ENCODE measurements around the gene RSAD2.
A peak's percentile ranks its signal among the peaks of the same experiment; 100 is the strongest.

Gene RSAD2

DNA sequence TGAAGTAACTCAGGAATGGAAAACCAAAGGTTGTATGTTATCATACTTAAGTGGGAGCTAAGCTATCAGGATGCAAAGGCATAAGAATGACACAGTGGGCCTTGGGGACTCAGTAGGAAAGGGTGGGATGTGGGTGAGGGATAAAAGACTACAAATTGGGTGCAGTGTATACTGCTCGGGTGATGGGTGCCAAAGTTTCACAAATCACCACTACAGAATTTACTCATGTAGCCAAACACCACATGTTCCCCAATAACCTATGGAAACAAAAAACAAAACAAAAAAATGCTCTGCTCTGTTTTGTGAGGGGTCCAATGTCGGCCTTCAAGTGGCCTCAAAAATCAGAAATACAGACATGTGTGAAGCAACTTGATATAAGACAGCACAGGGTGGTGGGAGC is 30.7 kb downstream of the RSAD2 start:
- DNase-seq: no peak

DNA sequence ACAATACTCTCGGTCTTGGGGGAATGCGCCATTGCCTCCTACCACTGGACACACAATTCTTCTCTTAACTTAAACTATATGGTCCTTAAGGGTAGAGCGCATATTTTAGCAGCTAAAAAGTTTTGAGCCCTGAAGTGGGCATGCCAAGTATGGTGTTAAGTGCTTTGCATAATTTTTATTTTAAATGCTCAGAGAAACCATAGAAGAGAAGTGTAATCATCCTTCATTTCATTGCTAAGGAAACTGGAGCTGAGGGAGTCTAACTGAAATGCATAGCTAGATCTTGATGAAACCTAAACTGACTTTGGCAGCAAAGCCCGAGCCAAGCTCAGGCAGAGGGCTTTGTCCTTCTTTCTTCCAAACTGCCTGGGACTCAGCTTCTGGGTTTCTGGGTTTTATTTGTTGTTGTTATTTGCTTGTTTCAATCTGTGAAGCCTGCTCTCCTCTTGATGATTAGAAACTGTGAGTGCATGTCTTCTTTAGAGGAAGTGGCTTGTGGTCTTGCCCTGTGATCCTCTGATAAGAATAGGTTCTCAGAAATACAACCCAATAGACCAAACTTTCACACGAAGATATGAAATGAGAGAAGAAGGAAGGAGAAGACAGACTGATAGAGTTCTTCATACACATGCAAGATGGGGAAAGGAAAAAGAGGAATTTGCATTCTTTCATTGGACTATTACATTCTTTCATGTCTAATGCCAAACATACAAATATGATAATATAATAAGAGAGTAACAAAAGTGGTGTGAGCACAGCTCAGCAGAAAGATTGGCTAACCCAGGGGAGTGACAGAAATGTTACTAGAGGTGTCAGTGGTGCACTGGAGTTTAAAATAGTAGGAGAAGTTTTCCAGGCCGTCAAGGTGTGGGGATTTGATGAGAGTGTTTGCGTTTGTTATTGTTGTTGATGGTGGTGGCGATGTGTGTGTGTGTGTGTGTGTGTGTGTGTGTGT is 32.1 kb downstream of the RSAD2 start:
- DNase-seq: no peak

DNA sequence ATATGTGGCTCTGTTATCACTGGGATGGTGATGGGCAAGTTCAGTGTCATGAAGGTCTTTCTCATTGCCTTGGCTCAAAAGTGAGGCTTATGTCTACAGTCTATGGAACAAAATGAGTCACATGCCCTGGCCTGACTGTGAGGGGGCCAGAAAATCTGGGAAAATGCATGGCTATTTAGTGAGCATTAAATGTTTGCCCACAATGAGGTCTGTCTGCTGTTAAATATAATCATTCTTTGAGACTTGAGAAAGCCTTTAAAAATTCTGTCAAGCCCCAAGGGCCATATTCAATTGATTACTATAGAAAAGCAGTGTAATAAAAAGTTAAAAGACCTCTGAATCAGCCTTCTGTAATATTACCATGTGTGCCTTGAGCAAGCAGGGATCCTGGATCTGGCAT is 34.1 kb downstream of the RSAD2 start:
- DNase-seq: no peak

DNA sequence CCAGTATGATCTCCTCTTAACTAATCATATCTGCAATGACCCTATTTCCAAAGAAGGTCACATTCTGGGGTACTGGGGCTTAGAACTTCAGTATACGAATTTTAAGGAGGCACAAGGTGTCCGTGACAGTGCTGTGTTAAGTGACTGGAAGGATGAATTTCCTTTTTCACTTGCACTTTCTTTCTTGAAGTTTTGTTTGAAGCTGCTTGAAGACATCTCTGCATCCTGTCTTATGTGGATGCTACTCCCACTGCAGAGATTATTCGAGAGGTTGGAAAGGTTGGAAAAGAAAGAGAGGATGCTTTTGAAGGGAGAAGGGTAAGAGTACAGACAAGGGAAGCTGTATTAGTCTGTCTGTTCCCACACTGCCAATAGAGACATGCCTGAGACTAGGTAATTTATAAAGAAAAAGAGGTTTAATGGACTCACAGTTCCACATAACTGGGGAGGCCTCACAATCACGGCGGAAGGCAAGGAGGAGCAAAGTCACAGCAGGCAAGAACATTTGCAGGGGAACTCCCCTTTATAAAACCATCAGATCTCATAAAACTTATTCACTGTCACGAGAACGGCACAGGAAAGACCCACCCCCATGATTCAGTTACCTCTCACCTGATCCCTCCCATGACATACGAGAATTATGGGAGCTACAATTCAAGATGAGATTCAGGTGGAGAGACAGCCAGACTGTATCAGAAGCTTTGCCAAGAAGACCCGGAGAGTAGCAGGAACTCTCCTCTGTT is 36.0 kb downstream of the RSAD2 start:
- no peak for DNase-seq

DNA sequence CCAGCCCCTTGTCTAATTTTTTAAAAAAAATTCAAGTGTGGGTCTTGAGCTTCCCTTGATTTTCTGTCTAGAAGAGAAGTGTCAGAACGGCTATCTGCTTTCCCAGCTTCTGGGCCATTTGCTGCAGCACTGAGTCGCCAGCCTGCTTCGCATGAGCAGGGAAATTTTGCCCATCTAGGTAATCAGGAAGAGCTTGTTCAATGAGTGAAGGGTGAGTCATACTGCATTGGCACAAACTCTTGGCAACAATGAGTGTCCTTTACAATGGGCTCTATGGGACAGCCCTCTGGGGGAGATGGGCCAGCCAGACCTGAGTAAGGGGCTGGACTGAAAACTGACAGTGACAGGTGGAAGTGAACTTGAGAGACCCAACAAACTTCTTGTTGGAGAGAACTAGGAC is 37.3 kb downstream of the RSAD2 start:
- DNase-seq: no peak

DNA sequence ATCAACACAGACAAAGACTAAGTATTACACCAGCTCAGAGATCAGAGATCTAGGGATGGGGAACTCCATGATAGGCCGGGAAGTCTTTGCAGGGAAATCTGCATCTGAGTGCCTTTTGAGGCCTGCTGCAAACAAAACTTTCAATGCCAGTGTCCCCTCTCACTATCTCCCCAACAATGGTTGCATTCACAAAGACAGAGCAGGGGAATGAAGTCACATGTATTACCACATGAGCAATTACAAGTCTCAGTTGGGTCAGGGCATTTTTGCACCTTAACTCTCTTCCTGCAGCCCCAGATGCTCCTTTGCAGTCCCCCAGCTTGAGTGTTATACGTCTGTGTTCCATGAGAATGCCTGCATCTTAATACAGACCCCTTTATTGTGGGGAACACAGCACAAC is 37.8 kb downstream of the RSAD2 start:
- no peak for DNase-seq

DNA sequence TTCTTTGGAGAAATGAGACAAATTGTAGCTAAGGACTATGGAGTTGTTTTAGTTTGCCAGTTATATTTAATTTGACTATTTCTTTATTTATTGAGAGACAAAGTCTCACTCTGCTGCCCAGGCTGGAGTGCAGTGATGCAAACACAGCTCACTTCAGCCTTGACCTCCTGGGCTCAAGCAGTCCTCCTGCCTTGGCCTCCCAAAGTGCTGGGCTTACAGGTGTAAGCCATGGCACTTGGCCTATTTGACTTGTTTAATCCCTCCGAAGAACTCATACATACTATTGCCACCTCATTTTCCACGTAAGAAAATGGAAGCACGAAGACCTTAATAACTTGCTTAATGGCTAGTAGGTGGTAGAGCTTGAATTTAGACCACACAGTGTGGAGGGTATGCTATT is 38.6 kb downstream of the RSAD2 start:
- no peak for DNase-seq

DNA sequence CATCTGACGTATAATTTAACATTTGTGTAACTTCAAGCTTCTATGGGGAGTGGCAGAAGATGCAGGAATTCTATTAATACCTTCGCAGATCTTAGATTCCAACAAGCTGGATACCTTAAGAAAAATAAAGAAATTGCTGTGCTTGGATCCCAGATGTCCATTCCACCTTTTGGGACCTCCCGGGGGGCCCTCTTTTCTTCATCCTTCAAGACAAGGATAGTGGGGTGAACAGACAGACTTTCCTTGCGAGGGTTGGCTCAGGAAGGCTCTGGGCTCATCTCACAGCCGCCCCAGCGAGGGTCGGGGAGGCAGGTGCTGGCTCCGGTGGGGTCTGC is 39.1 kb downstream of the RSAD2 start:
- no peak for DNase-seq

DNA sequence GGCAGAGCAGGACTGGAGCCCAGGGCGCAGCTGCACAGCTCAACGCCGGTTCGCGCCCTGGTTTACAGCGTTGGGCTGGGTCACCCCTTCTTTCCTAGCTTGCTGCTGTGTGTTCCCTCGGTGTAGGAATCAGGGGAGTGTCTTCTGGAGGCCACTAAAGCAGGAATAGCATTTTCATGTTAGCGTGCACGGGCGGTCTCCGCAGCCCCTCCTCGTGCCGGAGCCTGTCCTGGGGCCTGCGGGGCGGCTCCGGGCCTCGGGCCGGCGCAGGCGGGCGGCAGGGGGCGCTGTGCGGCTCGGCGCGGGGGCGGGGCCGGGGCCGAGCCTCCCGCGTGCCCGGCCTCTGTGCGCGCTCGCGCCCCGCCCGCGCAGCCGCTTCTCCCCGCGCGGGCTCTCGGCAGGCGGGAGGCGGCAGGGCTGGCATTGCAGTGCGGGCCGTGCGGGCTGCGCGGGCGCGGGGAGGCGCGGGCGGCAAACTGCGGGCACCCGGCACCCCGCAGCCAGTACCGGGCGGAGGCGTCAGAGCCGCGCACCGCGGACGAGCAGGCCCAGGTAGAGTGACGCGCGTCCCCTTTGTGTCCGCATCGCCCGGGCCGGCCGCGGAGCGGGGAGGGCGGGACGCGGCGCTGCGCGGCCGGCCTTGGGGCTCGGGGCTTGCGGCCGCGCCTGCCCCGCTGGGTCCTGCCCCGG is 39.6 kb downstream of the RSAD2 start, which contains the start of gene RNF144A:
RNF144A (plus strand) TSS at position 342 of the 690 bp plus-strand sequence. CDS start 79,515 bp downstream, outside the sequence.
- DNase-seq: peak; percentile 8 to 68

DNA sequence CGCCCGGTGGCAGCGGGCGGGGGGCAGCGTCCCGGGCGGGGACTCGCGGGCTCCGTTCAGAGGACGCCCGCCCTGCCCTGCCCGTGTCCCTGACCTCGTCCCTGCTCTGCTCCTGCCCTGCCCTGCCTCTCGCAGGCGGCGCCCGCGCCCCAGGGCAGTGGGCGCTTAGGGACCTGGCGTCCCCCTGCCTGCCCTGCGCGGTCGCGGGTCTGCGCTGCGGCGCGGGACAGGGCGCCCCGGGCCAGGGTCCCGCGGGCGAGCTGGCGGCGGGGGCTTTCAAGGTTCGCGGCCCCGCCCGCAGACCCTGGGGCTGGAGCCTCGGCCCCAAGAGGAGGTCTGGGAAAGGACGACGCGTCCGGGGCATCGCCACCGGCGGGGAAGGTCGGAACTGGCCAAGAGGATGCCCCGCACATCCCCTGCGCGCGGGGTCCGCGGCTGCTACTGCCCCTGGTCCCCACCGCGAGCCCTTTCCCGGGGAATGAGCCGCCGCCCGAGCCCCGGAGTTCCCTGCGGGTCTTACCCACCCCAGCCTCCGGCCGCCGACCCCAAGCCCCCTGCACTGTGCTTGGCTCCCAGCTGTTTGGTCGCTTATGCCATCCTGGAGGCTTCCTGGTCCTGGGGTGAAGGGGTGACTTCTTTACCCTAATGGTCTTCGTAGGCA is 40.3 kb downstream of the RSAD2 start:
- DNase-seq: peak in 1 of 2 experiments; percentile 47

DNA sequence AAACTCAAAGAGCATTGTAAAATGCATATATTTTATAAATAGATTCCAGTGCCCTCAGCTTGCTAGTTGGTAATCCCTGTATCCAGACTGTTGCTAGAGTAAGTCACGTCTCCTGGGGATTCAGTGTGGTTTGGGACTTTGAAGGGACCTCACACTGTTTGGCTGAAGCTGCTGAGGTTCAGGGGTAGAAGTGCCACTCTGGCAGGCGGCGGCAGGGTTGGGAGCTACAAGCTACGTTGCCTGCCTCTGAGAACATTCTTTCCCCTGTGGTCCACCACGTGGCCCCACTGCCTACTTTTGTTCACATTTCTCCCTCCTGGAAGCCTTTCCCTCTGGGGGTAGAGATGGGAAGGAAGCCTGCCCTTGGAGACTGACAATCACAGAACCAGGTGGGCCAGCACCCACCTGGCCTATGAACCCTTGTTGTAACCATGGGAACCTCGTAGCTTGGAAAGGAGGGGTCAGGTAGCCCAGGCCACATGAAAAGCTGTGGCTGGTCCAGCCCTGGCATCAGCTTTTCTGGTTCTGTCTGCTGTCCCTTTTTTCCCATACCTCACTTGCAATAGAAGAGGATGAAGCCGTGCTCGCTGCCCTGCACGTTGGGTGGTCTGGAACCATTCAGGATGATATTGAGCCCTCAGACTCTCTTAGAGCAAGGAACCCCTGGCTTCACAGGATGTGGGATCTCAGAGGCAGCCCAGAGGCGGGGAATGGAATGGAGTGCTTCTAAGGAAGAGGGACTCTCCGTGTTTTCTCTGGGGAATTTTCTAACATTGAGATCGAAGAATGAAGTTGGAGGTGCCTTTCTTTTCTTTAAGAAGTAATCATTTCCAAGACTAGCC is 42.5 kb downstream of the RSAD2 start:
- DNase-seq: peak in 1 of 2 experiments; percentile 24

DNA sequence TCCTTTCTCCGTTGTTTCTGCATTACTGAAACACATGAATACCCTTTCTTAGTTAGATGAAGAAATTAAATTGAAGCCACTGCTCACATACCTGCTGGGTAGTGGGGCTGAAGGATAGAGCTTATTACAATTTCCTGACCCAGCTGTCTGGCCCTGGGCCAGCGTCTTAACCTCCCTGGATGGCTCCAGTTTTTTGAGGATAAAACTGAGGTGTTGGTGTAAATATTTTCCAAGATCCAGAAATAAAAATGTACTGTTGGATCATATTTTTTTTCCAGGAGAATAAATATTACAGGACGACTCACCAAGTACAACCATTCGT is 43.1 kb downstream of the RSAD2 start:
- no peak for DNase-seq

DNA sequence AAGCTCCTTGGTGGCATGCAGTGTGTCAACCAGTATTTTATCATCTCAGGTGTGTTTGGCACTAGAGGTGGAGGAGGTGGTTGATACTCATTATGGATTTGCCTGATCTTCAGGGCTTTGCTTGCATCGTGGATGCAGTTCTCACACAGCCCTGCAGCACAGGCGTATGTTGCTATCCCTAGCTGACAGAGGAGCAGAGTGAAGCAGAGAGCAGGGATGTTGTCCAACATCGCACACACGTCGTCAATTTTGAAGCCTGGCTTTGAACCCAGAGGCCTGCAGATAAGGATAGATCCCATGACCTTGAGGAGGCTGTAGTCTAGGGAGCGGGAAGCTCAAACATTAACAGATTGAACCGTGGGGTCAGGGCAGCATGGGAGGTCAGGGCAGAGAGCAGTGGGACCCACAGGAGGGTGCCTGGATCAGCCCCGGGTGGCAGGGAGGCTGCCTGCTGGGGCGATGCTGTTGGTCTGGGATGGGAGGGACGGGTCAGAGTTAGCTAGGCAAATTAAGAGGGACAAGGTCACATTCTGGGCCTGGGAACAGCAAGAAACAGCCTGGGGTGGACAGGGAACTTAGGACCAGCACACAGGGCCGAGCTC is 43.8 kb downstream of the RSAD2 start:
- DNase-seq: no peak

DNA sequence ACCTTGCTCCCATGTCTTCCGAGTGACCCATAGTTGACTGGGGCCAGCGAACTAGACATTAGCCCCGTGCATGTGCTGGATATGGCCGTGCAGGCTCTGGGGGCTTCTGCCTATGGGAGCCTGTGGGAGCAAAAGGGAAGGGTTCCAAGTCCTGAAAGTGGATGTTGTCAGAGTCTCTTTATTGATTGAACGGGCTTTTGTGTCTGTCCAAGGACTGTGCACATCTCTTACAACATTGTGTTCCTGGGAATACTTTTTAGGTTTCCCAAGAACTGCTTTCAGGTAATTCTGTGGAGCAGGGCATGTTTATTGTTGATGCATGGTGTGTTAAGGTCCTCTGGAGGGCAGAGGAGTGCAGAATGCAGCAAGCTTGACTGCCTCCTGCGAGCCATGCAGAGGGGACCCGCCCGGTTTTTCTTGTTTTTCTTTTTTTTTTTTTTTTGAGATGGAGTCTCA is 44.7 kb downstream of the RSAD2 start:
- peak in 1 of 2 experiments; percentile 37 for DNase-seq

DNA sequence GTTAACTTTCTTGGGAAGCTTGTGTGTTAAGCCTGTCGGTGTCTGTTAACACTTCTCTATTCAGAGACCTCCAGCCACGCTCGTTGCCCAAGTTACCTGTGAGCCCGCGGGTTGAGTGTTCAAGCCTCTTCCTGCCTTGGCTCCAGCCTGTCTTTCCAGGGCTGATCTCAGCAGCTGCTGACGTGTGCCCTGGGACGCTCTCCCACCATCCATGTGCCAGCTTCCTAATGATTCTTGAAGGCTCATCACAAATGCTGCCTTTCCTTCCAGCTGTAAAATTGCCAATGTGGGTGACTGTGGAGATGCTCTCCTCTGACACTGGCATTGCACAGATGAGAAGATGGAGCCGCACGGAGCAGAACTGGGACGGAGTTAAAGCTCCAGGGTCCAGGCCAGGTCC is 45.7 kb downstream of the RSAD2 start:
- no peak for DNase-seq

DNA sequence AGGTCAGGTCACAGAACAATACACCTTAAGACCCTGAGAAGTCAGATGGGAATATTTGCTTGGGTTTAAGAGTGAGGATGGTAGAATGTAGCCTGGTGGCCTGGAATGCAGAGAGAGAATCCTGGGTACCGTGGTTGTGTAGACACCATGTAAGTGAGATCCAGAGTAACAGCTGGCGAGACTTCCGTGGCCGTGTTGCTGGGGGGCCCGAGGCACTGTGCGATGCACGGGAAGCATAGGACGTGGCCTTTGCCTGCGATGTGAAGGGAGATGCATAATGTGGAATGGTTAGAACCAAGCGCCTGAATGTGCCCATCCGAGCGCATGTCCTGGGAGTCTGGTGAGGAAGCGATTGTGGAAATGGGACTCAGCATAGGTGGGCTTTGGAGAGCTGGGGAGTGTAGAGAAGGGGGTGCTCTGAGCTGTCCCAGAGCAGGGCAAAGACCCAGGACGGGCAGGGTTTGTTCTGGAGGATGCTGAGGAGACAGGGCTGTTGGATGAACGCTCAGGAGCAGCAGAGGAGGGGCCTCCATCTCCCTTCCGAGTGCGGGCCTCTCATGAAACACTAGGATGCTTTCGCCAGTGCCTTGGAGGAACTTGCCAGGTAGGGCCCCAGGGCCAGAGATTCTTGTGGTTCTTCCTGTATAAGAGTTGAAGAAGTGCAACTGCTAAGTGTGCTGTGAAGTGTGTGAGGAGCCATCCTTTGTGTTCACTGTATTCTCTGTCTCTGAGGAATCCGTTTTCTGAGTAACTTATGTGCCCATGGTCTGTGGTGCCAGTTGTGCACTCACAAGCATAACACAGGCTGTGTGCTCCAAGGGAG is 46.7 kb downstream of the RSAD2 start:
- no peak for DNase-seq

DNA sequence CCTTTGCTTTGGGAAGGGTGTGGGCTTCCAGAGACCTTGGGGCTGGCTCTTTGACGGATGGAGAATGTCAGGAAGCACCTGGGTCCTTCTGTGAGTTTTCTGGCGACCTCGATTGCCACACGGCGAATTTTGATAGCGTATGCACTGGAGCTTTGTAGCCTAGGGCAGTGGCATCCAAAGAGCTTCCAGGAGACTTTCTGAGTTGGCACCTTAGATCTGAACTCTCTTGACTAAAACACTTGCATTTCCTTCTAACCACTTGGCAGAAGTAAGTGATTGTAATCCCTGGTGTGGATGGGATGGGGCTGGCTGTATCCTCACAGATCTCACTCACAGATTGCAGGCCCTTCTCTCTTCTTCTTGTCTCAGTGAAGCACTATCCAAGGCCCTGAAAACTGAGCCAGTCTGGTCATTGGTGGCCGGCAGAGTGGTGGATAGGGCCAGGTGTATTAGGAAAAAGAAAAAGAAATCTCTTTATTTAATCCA is 47.4 kb downstream of the RSAD2 start:
- peak in 1 of 2 experiments; percentile 62 for DNase-seq

DNA sequence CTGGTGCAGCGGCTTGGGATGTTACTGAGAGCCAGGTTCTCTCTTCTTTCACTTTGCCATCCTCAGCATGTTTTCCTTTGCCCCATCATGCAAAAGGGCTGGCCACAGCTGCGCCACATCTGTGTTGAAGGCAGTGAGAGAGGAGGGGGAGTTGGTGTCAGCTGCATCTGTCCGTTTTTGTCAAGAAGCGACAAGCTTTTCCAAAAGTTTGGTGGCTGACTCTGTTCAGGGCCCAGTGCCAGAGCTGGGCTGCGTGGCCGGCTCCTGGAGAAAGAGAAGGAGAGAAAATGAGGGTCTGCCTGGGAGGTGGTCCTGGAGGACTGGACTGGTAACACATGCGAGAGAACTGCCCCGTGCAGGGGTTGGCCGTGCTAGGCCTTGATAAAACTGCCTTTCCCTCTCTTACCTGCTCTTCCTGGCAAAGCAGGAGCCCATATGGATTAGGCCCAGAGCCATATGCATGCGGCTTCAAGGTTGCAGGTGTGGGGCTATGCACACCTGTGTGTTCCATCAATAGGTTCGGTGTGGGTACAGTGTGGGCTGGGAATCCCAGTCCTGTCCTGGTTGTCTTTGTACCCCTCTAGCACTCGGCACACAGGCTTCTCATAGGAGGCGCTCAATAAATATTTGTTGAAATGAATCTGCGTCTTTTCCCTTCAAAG is 48.6 kb downstream of the RSAD2 start:
- DNase-seq: no peak

DNA sequence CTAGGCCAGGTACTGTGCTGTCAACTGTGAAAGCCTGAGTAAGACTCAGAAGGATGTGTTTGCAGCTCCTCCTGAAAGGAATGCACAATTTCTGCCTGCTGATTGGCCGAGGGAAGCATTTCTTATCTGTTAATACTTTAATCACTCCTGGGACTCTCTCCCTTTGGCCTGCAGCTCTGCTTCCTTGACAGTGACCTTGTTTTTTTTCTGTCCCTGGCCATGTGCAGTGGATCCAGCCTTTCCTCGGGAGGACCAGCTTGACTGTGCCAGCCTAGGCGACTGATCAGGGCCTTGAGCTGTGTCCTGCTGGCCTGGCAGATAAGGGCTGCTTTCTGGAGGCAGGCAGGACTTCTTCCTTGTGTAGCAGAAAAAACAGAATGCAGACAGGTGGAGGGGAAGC is 49.6 kb downstream of the RSAD2 start:
- DNase-seq: no peak

DNA sequence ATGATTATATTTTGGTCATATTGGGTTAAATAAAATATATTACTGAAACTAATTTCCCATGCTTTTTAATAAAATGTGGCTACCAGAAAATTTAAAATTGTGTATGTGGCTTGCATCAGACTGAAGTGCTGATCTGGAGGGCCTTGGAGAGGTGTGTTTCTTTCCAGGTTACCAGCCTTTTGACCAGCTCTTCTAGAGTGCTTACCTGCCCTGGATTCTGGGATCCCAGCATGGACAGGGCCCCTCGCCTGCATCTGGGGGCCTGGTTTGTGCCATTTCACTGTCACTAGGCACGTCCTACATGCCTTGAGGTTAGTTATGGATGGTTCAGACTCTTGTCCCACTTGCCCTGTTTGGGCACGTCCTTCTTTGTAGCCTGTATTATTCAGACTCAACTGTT is 50.2 kb downstream of the RSAD2 start:
- DNase-seq: no peak
